WI38 (cell line): ENCODE results near the gene AMZ1.

Experiments
- H3K4me3 ChIP-seq: 2 replicates; pipeline ENCODE4 v1.5.1; 2011; ENCODE audit warnings: low read depth, mild to moderate bottlenecking, control low read depth, low read length
- TF ChIP-seq, protein P1 (sequence below): IDR thresholded peaks from 2 replicates; pipeline ENCODE4 v1.5.1; 2012; ENCODE audit warnings: low read depth, mild to moderate bottlenecking, control low read depth, low read length

AMZ1 gene

DNA sequence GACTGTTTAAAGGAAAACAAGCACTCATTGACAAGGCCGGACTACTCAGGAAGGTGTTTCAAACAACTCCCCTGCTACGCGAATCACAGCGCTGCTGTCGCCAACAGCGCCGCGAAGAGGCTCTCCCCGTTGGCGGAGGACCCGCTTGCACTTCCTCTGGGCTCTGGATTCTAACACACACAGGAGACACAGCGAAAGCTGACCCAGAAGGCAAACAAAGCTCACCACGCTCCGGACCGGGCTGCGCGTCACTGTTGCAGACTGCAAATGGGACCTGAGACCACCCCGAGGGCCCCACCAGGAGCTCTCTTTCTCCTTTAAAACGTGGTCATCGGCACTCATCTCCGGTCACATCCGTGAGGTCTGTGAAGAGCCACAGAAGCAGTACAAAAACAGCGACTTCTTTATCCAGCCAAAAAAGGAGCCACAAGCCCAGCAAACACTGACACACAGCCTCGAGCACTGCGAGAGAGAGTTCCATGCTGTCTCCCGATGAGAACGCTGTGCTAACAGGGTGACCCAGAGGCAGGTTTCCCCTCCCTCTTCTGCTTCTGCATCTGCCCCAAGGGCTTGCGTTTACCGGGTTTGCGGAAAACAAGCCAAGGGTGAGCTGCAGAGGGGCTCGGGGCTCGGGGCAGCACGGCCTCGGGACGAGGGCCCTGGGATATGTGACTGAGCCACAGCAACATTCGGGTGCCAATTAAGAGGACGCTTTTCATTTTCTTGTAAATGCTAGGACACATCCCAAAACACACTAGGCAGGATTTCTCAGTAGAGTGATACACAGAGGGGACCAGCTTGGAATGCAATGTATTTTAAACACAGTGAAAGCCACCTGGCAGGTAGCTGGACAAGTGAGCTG is 41.3 kb downstream of the AMZ1 start:
- H3K4me3 ChIP-seq = no peak overlapping the region
- TF ChIP-seq, protein P1, sequence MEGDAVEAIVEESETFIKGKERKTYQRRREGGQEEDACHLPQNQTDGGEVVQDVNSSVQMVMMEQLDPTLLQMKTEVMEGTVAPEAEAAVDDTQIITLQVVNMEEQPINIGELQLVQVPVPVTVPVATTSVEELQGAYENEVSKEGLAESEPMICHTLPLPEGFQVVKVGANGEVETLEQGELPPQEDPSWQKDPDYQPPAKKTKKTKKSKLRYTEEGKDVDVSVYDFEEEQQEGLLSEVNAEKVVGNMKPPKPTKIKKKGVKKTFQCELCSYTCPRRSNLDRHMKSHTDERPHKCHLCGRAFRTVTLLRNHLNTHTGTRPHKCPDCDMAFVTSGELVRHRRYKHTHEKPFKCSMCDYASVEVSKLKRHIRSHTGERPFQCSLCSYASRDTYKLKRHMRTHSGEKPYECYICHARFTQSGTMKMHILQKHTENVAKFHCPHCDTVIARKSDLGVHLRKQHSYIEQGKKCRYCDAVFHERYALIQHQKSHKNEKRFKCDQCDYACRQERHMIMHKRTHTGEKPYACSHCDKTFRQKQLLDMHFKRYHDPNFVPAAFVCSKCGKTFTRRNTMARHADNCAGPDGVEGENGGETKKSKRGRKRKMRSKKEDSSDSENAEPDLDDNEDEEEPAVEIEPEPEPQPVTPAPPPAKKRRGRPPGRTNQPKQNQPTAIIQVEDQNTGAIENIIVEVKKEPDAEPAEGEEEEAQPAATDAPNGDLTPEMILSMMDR = no peak

DNA sequence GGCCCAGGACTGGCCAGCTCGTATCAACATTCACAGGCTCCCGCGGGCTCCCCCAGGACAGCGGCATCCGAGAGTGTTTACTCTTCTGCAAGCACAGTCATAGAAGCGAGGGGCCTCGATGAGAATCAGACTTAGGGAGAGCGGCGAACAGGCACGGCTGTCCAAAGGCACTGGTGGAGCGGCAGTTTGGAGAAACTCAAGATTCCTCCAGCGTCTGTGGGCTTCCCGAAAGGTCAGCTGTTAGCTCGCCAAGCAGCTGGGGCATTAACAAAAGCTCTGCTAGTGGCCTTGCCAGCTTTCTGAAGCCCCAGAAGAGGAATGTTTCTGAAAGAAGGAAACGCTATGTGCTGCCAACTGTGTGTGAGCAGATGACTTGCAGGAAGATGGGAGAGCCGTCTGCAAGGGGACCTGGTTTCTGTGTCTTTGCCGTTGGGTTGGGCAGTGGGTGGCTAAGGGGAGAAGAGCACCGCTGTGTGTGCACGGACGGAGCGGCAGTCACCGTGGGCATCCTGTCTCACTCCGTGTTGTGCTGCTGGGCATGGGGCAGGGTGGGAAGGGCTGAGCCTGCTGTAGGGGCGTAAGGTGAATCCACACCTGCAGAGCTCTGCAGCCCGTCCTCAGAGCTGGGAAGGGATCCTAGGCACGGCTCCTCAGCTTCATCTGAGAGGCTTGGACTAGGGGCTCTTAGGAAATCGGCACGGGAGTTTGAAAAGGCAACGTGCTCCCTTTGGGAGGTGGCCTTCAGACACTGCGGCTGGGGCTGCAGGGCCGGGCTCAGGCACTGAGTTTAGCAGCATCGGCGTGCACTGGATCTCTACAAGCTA is 42.1 kb downstream of the AMZ1 start:
- no peak overlapping the region for H3K4me3 ChIP-seq
- TF ChIP-seq, protein P1 = no peak

DNA sequence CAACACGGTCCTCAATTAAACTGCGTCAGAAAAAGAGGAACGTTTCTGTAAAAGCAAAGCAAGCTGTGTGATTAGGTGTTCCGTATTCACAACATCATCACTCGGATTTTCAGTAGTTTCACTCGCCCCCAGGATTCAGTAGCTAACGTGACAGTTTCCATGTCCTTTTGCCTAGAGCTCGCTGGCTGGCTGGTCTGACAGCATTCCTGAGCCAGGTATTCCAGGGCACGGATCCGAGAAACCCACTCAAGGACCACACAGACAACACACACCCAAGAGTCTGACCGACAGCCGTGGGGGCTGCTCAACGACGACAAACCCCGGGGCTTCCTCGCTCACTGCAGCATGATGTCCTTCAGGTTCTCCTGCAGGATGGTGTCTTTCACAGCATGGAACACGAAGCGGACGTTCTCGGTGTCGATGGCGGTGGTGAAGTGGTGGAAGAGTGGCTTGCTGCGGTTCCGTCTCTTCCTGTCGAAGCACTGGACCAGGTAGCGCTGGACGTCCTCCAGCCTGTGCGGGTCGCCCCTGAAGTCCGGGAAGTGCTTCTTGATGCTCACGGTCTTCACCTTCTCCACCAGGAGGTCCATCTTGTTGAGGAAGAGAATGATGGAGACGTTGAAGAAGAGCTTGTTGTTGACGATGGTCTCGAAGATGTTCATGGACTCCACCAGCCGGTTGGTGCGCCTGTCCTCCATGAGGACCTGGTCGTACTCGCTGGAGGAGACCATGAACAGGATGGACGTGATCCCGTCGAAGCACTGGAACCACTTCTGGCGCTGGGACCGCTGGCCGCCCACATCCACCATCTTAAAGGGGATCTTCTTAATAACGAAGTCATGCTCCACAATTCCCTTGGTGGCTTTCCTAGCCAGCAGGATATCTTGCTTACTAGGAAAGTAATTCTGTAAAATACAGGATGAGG is 43.1 kb downstream of the AMZ1 start:
- TF ChIP-seq, protein P1 = no peak
- no peak overlapping the region for H3K4me3 ChIP-seq

DNA sequence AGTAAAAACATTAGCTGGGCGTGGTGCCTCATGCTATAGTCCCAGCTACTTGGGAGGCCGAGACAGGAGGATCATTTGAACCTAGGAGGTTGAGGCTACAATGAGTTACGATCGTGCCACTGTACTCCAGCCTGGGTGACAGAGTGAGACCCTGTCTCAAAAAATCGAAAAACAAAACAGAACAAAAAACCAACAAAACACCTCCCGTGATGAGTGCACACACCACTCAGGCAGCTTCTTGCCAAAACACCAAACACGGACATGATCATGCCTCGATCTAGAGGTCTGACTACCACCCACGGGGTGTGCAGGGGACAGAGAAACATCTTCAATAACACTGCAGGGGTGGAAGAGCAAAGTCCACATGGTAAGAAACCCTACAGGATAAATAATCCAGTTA is 44.4 kb downstream of the AMZ1 start:
- TF ChIP-seq, protein P1 = no peak
- H3K4me3 ChIP-seq = no peak overlapping the region

DNA sequence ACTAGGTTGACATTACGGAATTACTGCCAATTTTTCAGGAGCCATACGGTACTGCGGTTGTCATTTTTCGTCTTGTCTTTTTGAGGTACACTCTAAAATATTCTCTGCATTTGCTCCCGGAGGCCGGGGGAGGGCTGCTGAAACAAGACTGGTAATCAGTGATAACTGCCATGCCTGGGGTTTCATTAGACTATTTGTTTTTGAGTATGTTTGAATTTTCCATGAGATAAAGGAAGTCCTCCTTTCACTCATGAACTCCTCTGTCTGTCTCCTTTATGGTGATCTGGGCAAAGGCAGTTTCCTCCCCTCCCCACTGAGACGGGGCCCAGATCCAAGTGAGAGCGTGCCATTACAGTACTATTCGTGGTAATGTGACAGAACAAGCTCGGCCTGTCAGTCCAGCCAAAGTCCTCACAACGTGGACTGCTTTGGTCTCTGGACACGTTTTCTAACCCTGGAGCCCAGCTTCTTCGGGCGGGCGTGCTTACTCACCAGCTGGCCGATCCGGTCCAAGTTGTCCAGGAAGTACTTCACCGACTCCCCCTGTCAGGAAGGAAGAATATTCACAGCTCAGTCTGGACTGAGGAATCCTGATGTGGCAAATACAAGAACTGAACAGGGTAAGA is 45.1 kb downstream of the AMZ1 start:
- TF ChIP-seq, protein P1 = no peak
- no peak overlapping the region for H3K4me3 ChIP-seq

DNA sequence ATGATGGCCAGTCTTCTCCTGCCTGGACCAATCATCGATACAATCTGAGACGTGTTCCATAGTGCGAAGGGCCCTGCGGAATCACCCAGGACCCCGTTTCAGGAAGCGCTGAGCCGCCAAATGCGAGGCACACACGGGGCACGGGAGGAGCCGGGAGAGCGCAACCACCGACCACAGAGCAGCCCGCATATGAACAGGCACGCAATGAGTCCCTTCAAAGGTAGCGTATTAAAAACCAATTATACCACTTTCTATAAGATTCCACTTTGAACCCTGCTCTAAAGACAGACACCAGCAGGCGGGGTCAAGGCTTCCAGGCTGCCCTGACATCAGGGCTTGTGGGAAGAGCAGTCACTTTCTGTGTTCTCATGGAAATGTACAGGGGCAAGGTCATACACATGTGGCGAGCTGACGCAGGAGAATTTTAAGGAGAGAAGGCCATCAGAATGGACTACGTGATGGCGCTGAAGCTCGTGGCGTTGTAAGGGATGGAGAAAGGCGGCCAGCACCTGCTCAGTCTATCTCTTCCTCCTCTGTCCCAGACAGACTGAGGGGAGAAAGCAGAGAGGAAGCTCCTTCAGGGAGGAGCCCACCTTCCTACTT is 46.2 kb downstream of the AMZ1 start:
- TF ChIP-seq, protein P1 = no peak
- no peak overlapping the region for H3K4me3 ChIP-seq
